ENCODE measurements around the gene IFT122.

GRCh38 chr3:129506231-129506742 lies 66.3 kb downstream of the IFT122 start:
- TF ChIP-seq CTCF (conservative IDR thresholded peaks at IDR 0.05; ENCODE audit: low read depth, low read length) (no peak), BHLHE40 (IDR thresholded peaks at IDR 0.05; ENCODE audit: low read depth, low read length) (no peak), FOS (IDR thresholded peaks at IDR 0.05; ENCODE audit: low read depth, low read length) (no peak), POLR2A (IDR thresholded peaks at IDR 0.05; ENCODE audit: low read depth, low read length) (no peak), RCOR1 (IDR thresholded peaks at IDR 0.05; ENCODE audit: insufficient replicate concordance, low read length) (no peak), MAFK (IDR thresholded peaks at IDR 0.05; ENCODE audit: low read depth, low read length) (no peak), CEBPB (IDR thresholded peaks at IDR 0.05; ENCODE audit: low read depth, low read length) (no peak), MAZ (IDR thresholded peaks at IDR 0.05; ENCODE audit: borderline replicate concordance, low read depth, low read length) (no peak), USF2 (IDR thresholded peaks at IDR 0.05; ENCODE audit: low read depth, low read length) (no peak), RFX5 (IDR thresholded peaks at IDR 0.05; ENCODE audit: low read depth, low read length) (no peak)

All from IMR-90 (cell line).